ENCODE measurements around the gene UBQLNL. TPM values are rescaled to one million over a fixed set of nuclear protein-coding genes. Genes with fewer than 3 reads are reported as not detected.

Gene UBQLNL
- total and polyA plus RNA-seq, 2 of the 4 experiments (the other 2 are of a cell fraction): 0.18 to 0.48 TPM

DNA sequence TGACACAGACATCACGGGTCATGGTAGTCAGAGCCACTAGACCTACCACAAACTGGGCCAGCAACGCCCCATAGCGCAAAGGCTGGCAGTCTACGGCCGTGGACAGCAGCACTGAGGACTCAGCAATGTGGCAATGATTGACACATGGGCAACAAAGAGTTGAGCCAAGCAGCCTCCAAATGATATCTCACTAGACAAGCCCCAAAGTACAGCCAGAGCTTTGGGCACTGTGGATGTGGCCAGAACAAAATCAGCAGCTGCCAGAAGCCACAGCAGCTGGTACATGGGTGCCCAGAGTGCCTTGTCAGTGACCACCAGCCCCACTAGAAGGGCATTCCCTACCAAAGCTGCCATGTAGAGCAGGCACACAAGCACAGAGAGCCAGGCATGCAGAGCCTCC, 11.2 kb upstream of the UBQLNL start:
- H3K23ac ChIP-seq (ENCODE audit: low read depth, low read length): no peak overlapping the region
- no peak overlapping the region for H3K4me3 ChIP-seq (ENCODE audit: insufficient read depth, low read depth, low read length)
- no peaks in the 10 kb centered on the region for H3K9me1 ChIP-seq (ENCODE audit: insufficient read depth, low read length)
- no peaks in the 10 kb centered on the region for H3K79me1 ChIP-seq (ENCODE audit: low read depth in 1 of 2, low read length in 2 of 2)
- no peak overlapping the region for H2BK5ac ChIP-seq (ENCODE audit: low read depth, low read length, poor library complexity, severe bottlenecking)
- H3K4me1 ChIP-seq (ENCODE audit: control insufficient read depth, insufficient read depth, low read length): no peaks in the 10 kb centered on the region
- no peak overlapping the region for H3K4me2 ChIP-seq (ENCODE audit: low read depth, low read length)
- intact Hi-C loops (cut with micrococcal nuclease) (no loop called here), dilution Hi-C loops (cut with HindIII; ENCODE audit: low sequenced_read_pairs, unreplicated experiment) (no loop called here), in situ Hi-C loops (cut with MboI; ENCODE audit: low sequenced_read_pairs) (no loop called here)
- H2AK5ac ChIP-seq (ENCODE audit: low read depth, low read length): no peak overlapping the region
- no peak overlapping the region for H2BK120ac ChIP-seq (ENCODE audit: low read depth, low read length)
- WGBS, 2 experiments (ENCODE audit: extremely low coverage in 2 of 2, insufficient read length in 1 of 2): 17% methylated on average over 1 of the region's 5 CpGs; no CpG with 5 or more reads in 1 of the 2 experiments
- no peaks in the 10 kb centered on the region for H3K36me3 ChIP-seq (ENCODE audit: control insufficient read depth, insufficient read depth, low read length)
- no peak overlapping the region for H3K56ac ChIP-seq (ENCODE audit: extremely low read depth, insufficient read depth, low read length)
- no peak for ATAC-seq (ENCODE audit: low read depth)
- no TSS peak for BruUV-seq (replicated peaks)
- H3K27me3 ChIP-seq (ENCODE audit: control insufficient read depth, insufficient read depth, low read length): peaks cover 4% of the 10 kb centered on the region; the same call in 1 of the 2 replicates
- no peak overlapping the region for H3K4ac ChIP-seq (ENCODE audit: low read depth, low read length)
- H4K20me1 ChIP-seq (ENCODE audit: insufficient read depth, low read length): no peaks in the 10 kb centered on the region
- H2AK9ac ChIP-seq (replicated peaks; ENCODE audit: low read depth, low read length, poor library complexity): no peak overlapping the region
- H2BK15ac ChIP-seq (ENCODE audit: low read depth, low read length): no peak overlapping the region
- H3K9me3 ChIP-seq (ENCODE audit: control insufficient read depth, insufficient read depth, low read length): no peaks in the 10 kb centered on the region
- H3K27ac ChIP-seq (ENCODE audit: insufficient read depth, low read length): no peak overlapping the region
- CTCF ChIA-PET: no interaction called here
- no peak overlapping the region for H3K14ac ChIP-seq (replicated peaks; ENCODE audit: low read depth, low read length)
- no peak overlapping the region for H3K9ac ChIP-seq (ENCODE audit: low read depth, low read length)
- H4K8ac ChIP-seq (ENCODE audit: low read depth in 2 of 2, low read length in 2 of 2): no peak overlapping the region
- H2AFZ ChIP-seq (replicated peaks; ENCODE audit: low read length, poor library complexity): peak overlapping the region; percentile 37
- no peak overlapping the region for H4K91ac ChIP-seq (ENCODE audit: insufficient read depth, low read depth, low read length)
- H4K5ac ChIP-seq (ENCODE audit: low read depth, low read length): no peak overlapping the region
- DNase-seq: no peak
- POLR2A ChIA-PET (ENCODE audit: unreplicated experiment): no interaction called here
- no peak overlapping the region for H3K18ac ChIP-seq (ENCODE audit: low read depth, low read length)
- no peak for TF ChIP-seq NFE2L2 (IDR thresholded peaks at IDR 0.05; ENCODE audit: low read depth, low read length)
- TF ChIP-seq, protein P1, sequence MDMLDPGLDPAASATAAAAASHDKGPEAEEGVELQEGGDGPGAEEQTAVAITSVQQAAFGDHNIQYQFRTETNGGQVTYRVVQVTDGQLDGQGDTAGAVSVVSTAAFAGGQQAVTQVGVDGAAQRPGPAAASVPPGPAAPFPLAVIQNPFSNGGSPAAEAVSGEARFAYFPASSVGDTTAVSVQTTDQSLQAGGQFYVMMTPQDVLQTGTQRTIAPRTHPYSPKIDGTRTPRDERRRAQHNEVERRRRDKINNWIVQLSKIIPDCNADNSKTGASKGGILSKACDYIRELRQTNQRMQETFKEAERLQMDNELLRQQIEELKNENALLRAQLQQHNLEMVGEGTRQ (IDR thresholded peaks at IDR 0.05; ENCODE audit: low read depth, low read length): no peak
- no peak for TF ChIP-seq CHD1 (IDR thresholded peaks at IDR 0.05; ENCODE audit: low read depth, low read length)
- no peak for TF ChIP-seq FOS (IDR thresholded peaks at IDR 0.05; ENCODE audit: low read depth, low read length)
- no peak for TF ChIP-seq BHLHE40 (IDR thresholded peaks at IDR 0.05; ENCODE audit: low read depth, low read length)
- no peak for TF ChIP-seq RAD21 (IDR thresholded peaks at IDR 0.05; ENCODE audit: low read length)
- TF ChIP-seq MAZ (IDR thresholded peaks at IDR 0.05; ENCODE audit: borderline replicate concordance, low read depth, low read length): no peak
- TF ChIP-seq, protein P2, sequence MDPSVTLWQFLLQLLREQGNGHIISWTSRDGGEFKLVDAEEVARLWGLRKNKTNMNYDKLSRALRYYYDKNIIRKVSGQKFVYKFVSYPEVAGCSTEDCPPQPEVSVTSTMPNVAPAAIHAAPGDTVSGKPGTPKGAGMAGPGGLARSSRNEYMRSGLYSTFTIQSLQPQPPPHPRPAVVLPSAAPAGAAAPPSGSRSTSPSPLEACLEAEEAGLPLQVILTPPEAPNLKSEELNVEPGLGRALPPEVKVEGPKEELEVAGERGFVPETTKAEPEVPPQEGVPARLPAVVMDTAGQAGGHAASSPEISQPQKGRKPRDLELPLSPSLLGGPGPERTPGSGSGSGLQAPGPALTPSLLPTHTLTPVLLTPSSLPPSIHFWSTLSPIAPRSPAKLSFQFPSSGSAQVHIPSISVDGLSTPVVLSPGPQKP (IDR thresholded peaks at IDR 0.05; ENCODE audit: borderline replicate concordance, low read depth, low read length): no peak
- no peak for TF ChIP-seq MAFK (IDR thresholded peaks at IDR 0.05; ENCODE audit: low read depth, low read length)
- TF ChIP-seq, protein P3, sequence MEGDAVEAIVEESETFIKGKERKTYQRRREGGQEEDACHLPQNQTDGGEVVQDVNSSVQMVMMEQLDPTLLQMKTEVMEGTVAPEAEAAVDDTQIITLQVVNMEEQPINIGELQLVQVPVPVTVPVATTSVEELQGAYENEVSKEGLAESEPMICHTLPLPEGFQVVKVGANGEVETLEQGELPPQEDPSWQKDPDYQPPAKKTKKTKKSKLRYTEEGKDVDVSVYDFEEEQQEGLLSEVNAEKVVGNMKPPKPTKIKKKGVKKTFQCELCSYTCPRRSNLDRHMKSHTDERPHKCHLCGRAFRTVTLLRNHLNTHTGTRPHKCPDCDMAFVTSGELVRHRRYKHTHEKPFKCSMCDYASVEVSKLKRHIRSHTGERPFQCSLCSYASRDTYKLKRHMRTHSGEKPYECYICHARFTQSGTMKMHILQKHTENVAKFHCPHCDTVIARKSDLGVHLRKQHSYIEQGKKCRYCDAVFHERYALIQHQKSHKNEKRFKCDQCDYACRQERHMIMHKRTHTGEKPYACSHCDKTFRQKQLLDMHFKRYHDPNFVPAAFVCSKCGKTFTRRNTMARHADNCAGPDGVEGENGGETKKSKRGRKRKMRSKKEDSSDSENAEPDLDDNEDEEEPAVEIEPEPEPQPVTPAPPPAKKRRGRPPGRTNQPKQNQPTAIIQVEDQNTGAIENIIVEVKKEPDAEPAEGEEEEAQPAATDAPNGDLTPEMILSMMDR (conservative IDR thresholded peaks at IDR 0.05; ENCODE audit: low read depth, low read length): no peak
- no peak for TF ChIP-seq CEBPB (IDR thresholded peaks at IDR 0.05; ENCODE audit: low read depth, low read length)
- no peak for TF ChIP-seq MXI1 (IDR thresholded peaks at IDR 0.05; ENCODE audit: borderline replicate concordance, low read depth, low read length)
- TF ChIP-seq RCOR1 (IDR thresholded peaks at IDR 0.05; ENCODE audit: insufficient replicate concordance, low read length): no peak
- no peak for TF ChIP-seq SMC3 (IDR thresholded peaks at IDR 0.05; ENCODE audit: low read depth, low read length)
- no peak overlapping the region for H2BK20ac ChIP-seq (ENCODE audit: low read depth, low read length)

Measured in IMR-90 (cell line).